HepG2 (cell line): ENCODE measurements around the gene PCED1B. TPM values are rescaled to one million over a fixed set of nuclear protein-coding genes. Genes with fewer than 3 reads are reported as not detected.

Experiments
- ATAC-seq: fragments of 200-7000 bp; cut with Tn5 transposase; 3 replicates; pipeline ENCODE4 v1.9.1; 2020; ENCODE audit warnings: mild to moderate bottlenecking, moderate library complexity
- BruUV-seq: library from RNA; stranded (reverse); fragments of 400-500 nt; replicated peaks from 2 replicates; lab custom pipeline; 2021; lab: Mats Ljungman, UMichigan
- CTCF ChIA-PET: fragments of 300-600 bp; formaldehyde crosslinking; extraction: SDS; loops from one replicate; lab custom pipeline; 2021; ENCODE audit warnings: low total read pairs, inconsistent platforms, low intra/inter-chr PET ratio; lab: Yijun Ruan, JAX
- POLR2A ChIA-PET: fragments of 350-600 bp; sonication (Branson Sonifier 250); formaldehyde crosslinking; loops from one replicate; lab custom pipeline; 2020; ENCODE audit warnings: antibody characterized with exemption, inconsistent platforms; lab: Yijun Ruan, JAX
- DNase-seq: peaks from one replicate; pipeline ENCODE4 v3.0.0-alpha.2; 2015; ENCODE audit warnings: low spot score
- FAIRE-seq: peaks from 3 replicates; lab custom pipeline; 2011; peaks lifted over from hg19 to GRCh38; lab: Jason Lieb, UNC
- H2AFZ ChIP-seq: one replicate; pipeline ENCODE4 v1.6.1; 2011; ENCODE audit warnings: low read length, inconsistent platforms
- H3K27ac ChIP-seq: fragments of 300-600 bp; 3 replicates; pipeline ENCODE4 v1.8.0; 2011; ENCODE audit warnings: mixed run types, mild to moderate bottlenecking, mixed read lengths, low read length, inconsistent platforms; ENCODE audit not compliant: insufficient read depth; ENCODE audit errors: extremely low read length
- H3K27me3 ChIP-seq, 2 experiments: fragments of 200-600 bp in 1 of 2; 2 replicates in 1 of 2; 3 replicates in 1 of 2; pipeline versions ENCODE4 v1.6.0 to v1.8.0; 2011; ENCODE audit warnings: low read length in 2 of 2, mild to moderate bottlenecking in 2 of 2, moderate library complexity in 2 of 2, inconsistent platforms in 1 of 2; ENCODE audit not compliant: insufficient read depth in 2 of 2, control insufficient read depth in 1 of 2
- H3K36me3 ChIP-seq, 2 experiments: fragments of 200-600 bp in 1 of 2; replicated peaks in 1 of 2; 2 replicates in 1 of 2; 3 replicates in 1 of 2; pipeline versions ENCODE4 v1.5.1 to v1.8.0; 2011; ENCODE audit warnings: low read length in 2 of 2, inconsistent platforms in 1 of 2; ENCODE audit not compliant: insufficient read depth in 2 of 2, control insufficient read depth in 1 of 2
- H3K4me1 ChIP-seq: 2 replicates; pipeline ENCODE4 v1.5.1; 2012; ENCODE audit warnings: low read length, inconsistent platforms; ENCODE audit not compliant: insufficient read depth
- H3K4me2 ChIP-seq: 2 replicates; pipeline ENCODE4 v1.6.0; 2011; ENCODE audit warnings: low read depth, low read length, inconsistent platforms
- H3K4me3 ChIP-seq, 3 experiments: fragments of 200-600 bp in 1 of 3; sonication (generic), shearing (Covaris generic) in 1 of 3; replicated peaks in 1 of 3; 2 replicates each; pipeline ENCODE4 v1.5.1; 2011 to 2016; ENCODE audit warnings: low read length in 3 of 3, inconsistent platforms in 2 of 3, low read depth in 2 of 3, mild to moderate bottlenecking in 2 of 3, control low read depth in 1 of 3, mixed read lengths in 1 of 3; ENCODE audit not compliant: insufficient read depth in 1 of 3
- H3K79me2 ChIP-seq: one replicate; pipeline ENCODE4 v1.6.1; 2011; ENCODE audit warnings: low read length, inconsistent platforms; ENCODE audit not compliant: insufficient read depth
- H3K9ac ChIP-seq: 2 replicates; pipeline ENCODE4 v1.6.0; 2011; ENCODE audit warnings: mild to moderate bottlenecking, low read depth, low read length, inconsistent platforms; ENCODE audit not compliant: insufficient read depth
- H3K9me3 ChIP-seq: 2 replicates; pipeline ENCODE4 v1.5.1; 2012; ENCODE audit warnings: mild to moderate bottlenecking, low read length
- H4K20me1 ChIP-seq: 2 replicates; pipeline ENCODE4 v1.6.0; 2011; ENCODE audit warnings: inconsistent platforms, mild to moderate bottlenecking, low read length, moderate library complexity; ENCODE audit not compliant: insufficient read depth
- EP300 ChIP-seq, 3 experiments: sonication (generic) in 1 of 3; formaldehyde crosslinking in 1 of 3; IDR thresholded peaks; 2 replicates each; pipeline versions ENCODE4 v1.5.1 to v1.6.1; 2011 to 2020; ENCODE audit warnings: low read depth in 2 of 3, low read length in 2 of 3, borderline replicate concordance in 1 of 3, improper control_type of control experiment in 1 of 3, mild to moderate bottlenecking in 1 of 3, missing genetic modification reagents in 1 of 3, moderate library complexity in 1 of 3
- ONECUT2 ChIP-seq: sonication (generic); formaldehyde crosslinking; IDR thresholded peaks from 2 replicates; pipeline ENCODE4 v1.4.0; 2020; ENCODE audit warnings: missing genetic modification reagents
- SOX5 ChIP-seq: IDR thresholded peaks from 2 replicates; pipeline ENCODE4 v1.6.1; 2016; ENCODE audit warnings: borderline replicate concordance
- ZNF766 ChIP-seq: sonication (generic); formaldehyde crosslinking; IDR thresholded peaks from 2 replicates; pipeline ENCODE4 v1.5.0; 2020; ENCODE audit warnings: missing genetic modification reagents, borderline replicate concordance
- whole genome bisulfite sequencing: methylation state at CpG from one replicate; pipeline ENCODE4 v1.1.6; 2017; ENCODE audit warnings: low lambda C conversion rate; 5-methylcytosine and 5-hydroxymethylcytosine counted together
- in situ Hi-C: cut with HindIII; loops from 2 replicates; pipeline ENCODE4 v1.10.0; 2017; ENCODE audit warnings: low pct_unique_long_range_greater_than_20kb; ENCODE audit not compliant: extremely low pct_ligation_motif_present
- intact Hi-C: fragments of 100-400 bp; cut with micrococcal nuclease; formaldehyde crosslinking; loops from one replicate; pipeline ENCODE4 v1.10.0; 2022; ENCODE audit not compliant: unreplicated experiment
- polyA plus RNA-seq, 8 experiments: library from polyadenylated mRNA; depleted of rRNA in 3 of 8; stranded (reverse) in 7 of 8; unstranded in 1 of 8; fragments of >200 nt; fragmentation: Illumina TruSeq in 4 of 8; extraction: Trizol in 4 of 8; gene quantifications; 2 replicates each; pipeline versions ENCODE4 v1.2.1 to v1.2.3, GENCODE V29; 2011 to 2016; ENCODE audit warnings: low read depth in 4 of 8, missing spikeins in 1 of 8, mixed read lengths in 1 of 8; ENCODE audit not compliant: insufficient read depth in 1 of 8
- total RNA-seq, 5 experiments: library from RNA; depleted of rRNA; stranded (reverse); fragments of >200 nt; fragmentation: Illumina TruSeq; extraction: Trizol; gene quantifications; 2 replicates each; pipeline ENCODE4 v1.2.3, GENCODE V29; 2016; ENCODE audit warnings: low read depth in 1 of 5
- TF ChIP-seq, protein P1 (sequence below): sonication (generic); formaldehyde crosslinking; IDR thresholded peaks from 2 replicates; pipeline ENCODE4 v1.5.1; 2020; ENCODE audit warnings: mild to moderate bottlenecking, moderate library complexity, missing genetic modification reagents
- TF ChIP-seq, protein P2 (sequence below): sonication (generic); formaldehyde crosslinking; IDR thresholded peaks from 2 replicates; pipeline ENCODE4 v1.8.0; 2022; ENCODE audit warnings: mild to moderate bottlenecking, missing genetic modification reagents
- TF ChIP-seq, protein P3 (sequence below): sonication (generic); formaldehyde crosslinking; IDR thresholded peaks from 2 replicates; pipeline ENCODE4 v1.4.0; 2020; ENCODE audit warnings: missing genetic modification reagents
- TF ChIP-seq, protein P4 (sequence below): sonication (generic); formaldehyde crosslinking; IDR thresholded peaks from 2 replicates; pipeline ENCODE4 v1.8.0; 2022; ENCODE audit warnings: mild to moderate bottlenecking, missing genetic modification reagents, borderline replicate concordance
- TF ChIP-seq, protein P5 (sequence below): fragments of 450-650 bp; IDR thresholded peaks from 2 replicates; pipeline ENCODE4 v1.6.1; 2017; ENCODE audit warnings: mild to moderate bottlenecking
- TF ChIP-seq, protein P6 (sequence below): sonication (generic); formaldehyde crosslinking; IDR thresholded peaks from 2 replicates; pipeline ENCODE4 v1.4.0; 2020; ENCODE audit warnings: missing genetic modification reagents

The PCED1B gene
- total and polyA plus RNA-seq, 2 of the 13 experiments (the other 11 are each of a cell fraction or from before 2014, with no cell fraction given) = 0.11 to 0.37 TPM

- peak; percentile 82 for ATAC-seq
- WGBS = 94% methylated on average over 2 of the region's 2 CpGs
- DNase-seq = peak; percentile 90
- ChIA-PET POLR2A (interaction anchor here (0.6 kb wide), 2 partner anchors 14 to 32 kb away, joined by 4 read pairs; no protein-coding TSS in a partner anchor), CTCF (no interaction called here)
- in situ Hi-C loops = no loop called here
- no peak overlapping the region for H3K27ac ChIP-seq
- H3K9ac ChIP-seq = no peak overlapping the region
- H2AFZ ChIP-seq = no peak overlapping the region
- H3K27me3 ChIP-seq = no peaks in the 10 kb centered on the region
- H3K79me2 ChIP-seq = no peaks in the 10 kb centered on the region
- intact Hi-C loops = no loop called here
- no TSS peak for BruUV-seq
- FAIRE-seq = peak; percentile 88
- no peak overlapping the region; a peak in 1 of 6 replicates for H3K4me3 ChIP-seq
- H3K4me1 ChIP-seq = peaks cover 52% of the 10 kb centered on the region
- H3K9me3 ChIP-seq = no peaks in the 10 kb centered on the region
- no peaks in the 10 kb centered on the region for H4K20me1 ChIP-seq
- peak overlapping the region; percentile 36; the same call in 1 of the 2 replicates for H3K4me2 ChIP-seq
- H3K36me3 ChIP-seq = no peaks in the 10 kb centered on the region
- TF ChIP-seq, protein P1, sequence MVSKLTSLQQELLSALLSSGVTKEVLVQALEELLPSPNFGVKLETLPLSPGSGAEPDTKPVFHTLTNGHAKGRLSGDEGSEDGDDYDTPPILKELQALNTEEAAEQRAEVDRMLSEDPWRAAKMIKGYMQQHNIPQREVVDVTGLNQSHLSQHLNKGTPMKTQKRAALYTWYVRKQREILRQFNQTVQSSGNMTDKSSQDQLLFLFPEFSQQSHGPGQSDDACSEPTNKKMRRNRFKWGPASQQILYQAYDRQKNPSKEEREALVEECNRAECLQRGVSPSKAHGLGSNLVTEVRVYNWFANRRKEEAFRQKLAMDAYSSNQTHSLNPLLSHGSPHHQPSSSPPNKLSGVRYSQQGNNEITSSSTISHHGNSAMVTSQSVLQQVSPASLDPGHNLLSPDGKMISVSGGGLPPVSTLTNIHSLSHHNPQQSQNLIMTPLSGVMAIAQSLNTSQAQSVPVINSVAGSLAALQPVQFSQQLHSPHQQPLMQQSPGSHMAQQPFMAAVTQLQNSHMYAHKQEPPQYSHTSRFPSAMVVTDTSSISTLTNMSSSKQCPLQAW = no peak
- TF ChIP-seq, protein P2, sequence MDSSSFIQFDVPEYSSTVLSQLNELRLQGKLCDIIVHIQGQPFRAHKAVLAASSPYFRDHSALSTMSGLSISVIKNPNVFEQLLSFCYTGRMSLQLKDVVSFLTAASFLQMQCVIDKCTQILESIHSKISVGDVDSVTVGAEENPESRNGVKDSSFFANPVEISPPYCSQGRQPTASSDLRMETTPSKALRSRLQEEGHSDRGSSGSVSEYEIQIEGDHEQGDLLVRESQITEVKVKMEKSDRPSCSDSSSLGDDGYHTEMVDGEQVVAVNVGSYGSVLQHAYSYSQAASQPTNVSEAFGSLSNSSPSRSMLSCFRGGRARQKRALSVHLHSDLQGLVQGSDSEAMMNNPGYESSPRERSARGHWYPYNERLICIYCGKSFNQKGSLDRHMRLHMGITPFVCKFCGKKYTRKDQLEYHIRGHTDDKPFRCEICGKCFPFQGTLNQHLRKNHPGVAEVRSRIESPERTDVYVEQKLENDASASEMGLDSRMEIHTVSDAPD = no peak
- TF ChIP-seq, protein P3, sequence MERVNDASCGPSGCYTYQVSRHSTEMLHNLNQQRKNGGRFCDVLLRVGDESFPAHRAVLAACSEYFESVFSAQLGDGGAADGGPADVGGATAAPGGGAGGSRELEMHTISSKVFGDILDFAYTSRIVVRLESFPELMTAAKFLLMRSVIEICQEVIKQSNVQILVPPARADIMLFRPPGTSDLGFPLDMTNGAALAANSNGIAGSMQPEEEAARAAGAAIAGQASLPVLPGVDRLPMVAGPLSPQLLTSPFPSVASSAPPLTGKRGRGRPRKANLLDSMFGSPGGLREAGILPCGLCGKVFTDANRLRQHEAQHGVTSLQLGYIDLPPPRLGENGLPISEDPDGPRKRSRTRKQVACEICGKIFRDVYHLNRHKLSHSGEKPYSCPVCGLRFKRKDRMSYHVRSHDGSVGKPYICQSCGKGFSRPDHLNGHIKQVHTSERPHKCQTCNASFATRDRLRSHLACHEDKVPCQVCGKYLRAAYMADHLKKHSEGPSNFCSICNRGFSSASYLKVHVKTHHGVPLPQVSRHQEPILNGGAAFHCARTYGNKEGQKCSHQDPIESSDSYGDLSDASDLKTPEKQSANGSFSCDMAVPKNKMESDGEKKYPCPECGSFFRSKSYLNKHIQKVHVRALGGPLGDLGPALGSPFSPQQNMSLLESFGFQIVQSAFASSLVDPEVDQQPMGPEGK (CRISPR knock-in tag) = 0 out of 2 replicates have a peak, but pooled peaks have one; percentile 22
- no peak for TF ChIP-seq ONECUT2 (CRISPR knock-in tag)
- TF ChIP-seq, protein P4, sequence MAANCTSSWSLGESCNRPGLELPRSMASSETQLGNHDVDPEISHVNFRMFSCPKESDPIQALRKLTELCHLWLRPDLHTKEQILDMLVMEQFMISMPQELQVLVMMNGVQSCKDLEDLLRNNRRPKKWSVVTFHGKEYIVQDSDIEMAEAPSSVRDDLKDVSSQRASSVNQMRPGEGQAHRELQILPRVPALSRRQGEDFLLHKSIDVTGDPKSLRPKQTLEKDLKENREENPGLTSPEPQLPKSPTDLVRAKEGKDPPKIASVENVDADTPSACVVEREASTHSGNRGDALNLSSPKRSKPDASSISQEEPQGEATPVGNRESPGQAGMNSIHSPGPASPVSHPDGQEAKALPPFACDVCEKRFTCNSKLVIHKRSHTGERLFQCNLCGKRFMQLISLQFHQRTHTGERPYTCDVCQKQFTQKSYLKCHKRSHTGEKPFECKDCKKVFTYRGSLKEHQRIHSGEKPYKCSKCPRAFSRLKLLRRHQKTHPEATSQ (CRISPR knock-in tag) = no peak
- TF ChIP-seq, protein P5, sequence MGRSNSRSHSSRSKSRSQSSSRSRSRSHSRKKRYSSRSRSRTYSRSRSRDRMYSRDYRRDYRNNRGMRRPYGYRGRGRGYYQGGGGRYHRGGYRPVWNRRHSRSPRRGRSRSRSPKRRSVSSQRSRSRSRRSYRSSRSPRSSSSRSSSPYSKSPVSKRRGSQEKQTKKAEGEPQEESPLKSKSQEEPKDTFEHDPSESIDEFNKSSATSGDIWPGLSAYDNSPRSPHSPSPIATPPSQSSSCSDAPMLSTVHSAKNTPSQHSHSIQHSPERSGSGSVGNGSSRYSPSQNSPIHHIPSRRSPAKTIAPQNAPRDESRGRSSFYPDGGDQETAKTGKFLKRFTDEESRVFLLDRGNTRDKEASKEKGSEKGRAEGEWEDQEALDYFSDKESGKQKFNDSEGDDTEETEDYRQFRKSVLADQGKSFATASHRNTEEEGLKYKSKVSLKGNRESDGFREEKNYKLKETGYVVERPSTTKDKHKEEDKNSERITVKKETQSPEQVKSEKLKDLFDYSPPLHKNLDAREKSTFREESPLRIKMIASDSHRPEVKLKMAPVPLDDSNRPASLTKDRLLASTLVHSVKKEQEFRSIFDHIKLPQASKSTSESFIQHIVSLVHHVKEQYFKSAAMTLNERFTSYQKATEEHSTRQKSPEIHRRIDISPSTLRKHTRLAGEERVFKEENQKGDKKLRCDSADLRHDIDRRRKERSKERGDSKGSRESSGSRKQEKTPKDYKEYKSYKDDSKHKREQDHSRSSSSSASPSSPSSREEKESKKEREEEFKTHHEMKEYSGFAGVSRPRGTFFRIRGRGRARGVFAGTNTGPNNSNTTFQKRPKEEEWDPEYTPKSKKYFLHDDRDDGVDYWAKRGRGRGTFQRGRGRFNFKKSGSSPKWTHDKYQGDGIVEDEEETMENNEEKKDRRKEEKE = no peak
- TF ChIP-seq, protein P6, sequence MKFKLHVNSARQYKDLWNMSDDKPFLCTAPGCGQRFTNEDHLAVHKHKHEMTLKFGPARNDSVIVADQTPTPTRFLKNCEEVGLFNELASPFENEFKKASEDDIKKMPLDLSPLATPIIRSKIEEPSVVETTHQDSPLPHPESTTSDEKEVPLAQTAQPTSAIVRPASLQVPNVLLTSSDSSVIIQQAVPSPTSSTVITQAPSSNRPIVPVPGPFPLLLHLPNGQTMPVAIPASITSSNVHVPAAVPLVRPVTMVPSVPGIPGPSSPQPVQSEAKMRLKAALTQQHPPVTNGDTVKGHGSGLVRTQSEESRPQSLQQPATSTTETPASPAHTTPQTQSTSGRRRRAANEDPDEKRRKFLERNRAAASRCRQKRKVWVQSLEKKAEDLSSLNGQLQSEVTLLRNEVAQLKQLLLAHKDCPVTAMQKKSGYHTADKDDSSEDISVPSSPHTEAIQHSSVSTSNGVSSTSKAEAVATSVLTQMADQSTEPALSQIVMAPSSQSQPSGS (CRISPR knock-in tag) = peak; percentile 65; the same call in 1 of the 2 replicates
- TF ChIP-seq ZNF766 (CRISPR knock-in tag) = no peak
- TF ChIP-seq SOX5 (CRISPR knock-in tag) = peak; percentile 95
- TF ChIP-seq EP300 (IDR thresholded peaks at IDR 0.05; ENCODE audit: low read depth in 2 of 2, low read length in 2 of 2) = peak; percentile 74 to 82
- TF ChIP-seq EP300 (CRISPR knock-in tag; IDR thresholded peaks at IDR 0.05; ENCODE audit: borderline replicate concordance) = peak; percentile 67; the same call in 1 of the 2 replicates
Observed at GRCh38 chr12:47221256-47222023, 142.0 kb downstream of the PCED1B start.
